Central memory CD4-positive, alpha-beta T cell (primary cell): ENCODE data around the gene CDH23.

Source experiments
- DNase-seq: peaks from one replicate; pipeline ENCODE4 v3.0.0; 2022

CDH23 gene

GRCh38 chr10:71630168-71630567 is 233.4 kb downstream of the CDH23 start:
- DNase-seq, result no peak

- no peak for DNase-seq
Measured at GRCh38 chr10:71631007-71631861, 234.5 kb downstream of the CDH23 start.

GRCh38 chr10:71632200-71632820 is 235.6 kb downstream of the CDH23 start:
- no peak for DNase-seq

GRCh38 chr10:71632896-71633600 is 236.3 kb downstream of the CDH23 start:
- DNase-seq, result no peak

GRCh38 chr10:71633920-71634319 is 237.2 kb downstream of the CDH23 start:
- DNase-seq, result no peak

- DNase-seq, result no peak
Measured at GRCh38 chr10:71634531-71635164, 237.9 kb downstream of the CDH23 start.

GRCh38 chr10:71635251-71635866 is 238.6 kb downstream of the CDH23 start:
- DNase-seq, result no peak

- DNase-seq, result no peak
Measured at GRCh38 chr10:71635867-71636266, 239.1 kb downstream of the CDH23 start.

- no peak for DNase-seq
Measured at GRCh38 chr10:71636588-71636987, 239.9 kb downstream of the CDH23 start.

GRCh38 chr10:71637305-71637704 is 240.6 kb downstream of the CDH23 start:
- DNase-seq, result no peak

GRCh38 chr10:71638064-71638821 is 241.5 kb downstream of the CDH23 start:
- no peak for DNase-seq

GRCh38 chr10:71638822-71639719 is 242.4 kb downstream of the CDH23 start:
- DNase-seq, result no peak

GRCh38 chr10:71640607-71641006 is 243.9 kb downstream of the CDH23 start:
- no peak for DNase-seq

GRCh38 chr10:71641449-71641848 is 244.7 kb downstream of the CDH23 start:
- DNase-seq, result no peak

GRCh38 chr10:71641986-71642385 is 245.3 kb downstream of the CDH23 start:
- no peak for DNase-seq

- no peak for DNase-seq
Measured at GRCh38 chr10:71643904-71644303, 247.2 kb downstream of the CDH23 start.

GRCh38 chr10:71644307-71645180 is 247.8 kb downstream of the CDH23 start:
- DNase-seq, result no peak

GRCh38 chr10:71645185-71645584 is 248.5 kb downstream of the CDH23 start:
- DNase-seq, result no peak

GRCh38 chr10:71646037-71646436 is 249.3 kb downstream of the CDH23 start:
- no peak for DNase-seq
